Vagina (tissue), 2 donors: Measurements from ENCODE around the gene ATOH8.

Experiments
- POLR2AphosphoS5 ChIP-seq, 2 donors: sonication (generic); formaldehyde crosslinking; IDR thresholded peaks; one replicate each; pipeline ENCODE4 v1.9.0; 2017; ENCODE audit warnings: antibody characterized with exemption in 2 of 2, mild to moderate bottlenecking in 2 of 2, low read depth in 1 of 2; ENCODE audit not compliant: insufficient read depth in 1 of 2
- TF ChIP-seq, protein P1 (sequence below), 3 experiments: fragments of 450-650 bp in 2 of 3; fragments of 200-600 bp in 1 of 3; sonication (generic) in 1 of 3; IDR thresholded peaks; one replicate each; pipeline ENCODE4 v1.5.1; 2017 to 2019; ENCODE audit warnings: antibody characterized with exemption in 3 of 3, mild to moderate bottlenecking in 2 of 3, moderate library complexity in 2 of 3

DNA sequence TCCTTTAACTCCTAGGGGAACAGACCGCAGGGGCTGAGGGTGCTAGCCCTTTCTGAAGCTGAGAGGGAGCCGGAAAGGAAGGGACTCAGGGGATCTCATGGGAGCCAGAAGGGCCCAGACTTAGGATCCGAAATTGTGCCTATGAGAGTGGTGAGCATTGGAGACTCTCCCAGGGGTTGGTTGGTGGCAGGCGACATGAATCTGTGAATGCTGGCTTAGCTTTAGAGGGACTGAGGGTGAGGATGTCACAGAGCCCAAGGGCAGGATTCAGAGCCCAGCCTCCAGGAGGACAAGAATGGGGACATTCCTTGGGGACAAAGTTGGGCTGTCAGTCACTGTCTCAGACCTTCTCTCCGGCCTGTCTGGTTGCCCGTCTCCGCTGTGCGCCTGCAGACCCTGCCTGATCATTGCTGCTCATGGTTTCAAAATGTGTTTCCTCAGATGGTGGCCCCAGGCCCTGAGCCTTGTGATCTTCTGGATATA is 42.2 kb upstream of the ATOH8 start:
- TF ChIP-seq, protein P1, sequence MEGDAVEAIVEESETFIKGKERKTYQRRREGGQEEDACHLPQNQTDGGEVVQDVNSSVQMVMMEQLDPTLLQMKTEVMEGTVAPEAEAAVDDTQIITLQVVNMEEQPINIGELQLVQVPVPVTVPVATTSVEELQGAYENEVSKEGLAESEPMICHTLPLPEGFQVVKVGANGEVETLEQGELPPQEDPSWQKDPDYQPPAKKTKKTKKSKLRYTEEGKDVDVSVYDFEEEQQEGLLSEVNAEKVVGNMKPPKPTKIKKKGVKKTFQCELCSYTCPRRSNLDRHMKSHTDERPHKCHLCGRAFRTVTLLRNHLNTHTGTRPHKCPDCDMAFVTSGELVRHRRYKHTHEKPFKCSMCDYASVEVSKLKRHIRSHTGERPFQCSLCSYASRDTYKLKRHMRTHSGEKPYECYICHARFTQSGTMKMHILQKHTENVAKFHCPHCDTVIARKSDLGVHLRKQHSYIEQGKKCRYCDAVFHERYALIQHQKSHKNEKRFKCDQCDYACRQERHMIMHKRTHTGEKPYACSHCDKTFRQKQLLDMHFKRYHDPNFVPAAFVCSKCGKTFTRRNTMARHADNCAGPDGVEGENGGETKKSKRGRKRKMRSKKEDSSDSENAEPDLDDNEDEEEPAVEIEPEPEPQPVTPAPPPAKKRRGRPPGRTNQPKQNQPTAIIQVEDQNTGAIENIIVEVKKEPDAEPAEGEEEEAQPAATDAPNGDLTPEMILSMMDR (IDR thresholded peaks at IDR 0.05), result no peak
- TF ChIP-seq POLR2AphosphoS5 (IDR thresholded peaks at IDR 0.05; ENCODE audit: insufficient read depth in 1 of 2, low read depth in 1 of 2), result no peak
